Fibroblast of the conjunctiva (primary cell): ENCODE data around the gene ANKMY1.
"Not testable (repeated sequence)": the region's sequence is repeated elsewhere in the genome, so short reads cannot be mapped to it uniquely, and the experiment has no call there.

Source experiments
- DNase-seq: peaks from one replicate; pipeline ENCODE4 v3.0.0-alpha.2; 2010; ENCODE audit warnings: low read depth

ANKMY1 gene

DNA sequence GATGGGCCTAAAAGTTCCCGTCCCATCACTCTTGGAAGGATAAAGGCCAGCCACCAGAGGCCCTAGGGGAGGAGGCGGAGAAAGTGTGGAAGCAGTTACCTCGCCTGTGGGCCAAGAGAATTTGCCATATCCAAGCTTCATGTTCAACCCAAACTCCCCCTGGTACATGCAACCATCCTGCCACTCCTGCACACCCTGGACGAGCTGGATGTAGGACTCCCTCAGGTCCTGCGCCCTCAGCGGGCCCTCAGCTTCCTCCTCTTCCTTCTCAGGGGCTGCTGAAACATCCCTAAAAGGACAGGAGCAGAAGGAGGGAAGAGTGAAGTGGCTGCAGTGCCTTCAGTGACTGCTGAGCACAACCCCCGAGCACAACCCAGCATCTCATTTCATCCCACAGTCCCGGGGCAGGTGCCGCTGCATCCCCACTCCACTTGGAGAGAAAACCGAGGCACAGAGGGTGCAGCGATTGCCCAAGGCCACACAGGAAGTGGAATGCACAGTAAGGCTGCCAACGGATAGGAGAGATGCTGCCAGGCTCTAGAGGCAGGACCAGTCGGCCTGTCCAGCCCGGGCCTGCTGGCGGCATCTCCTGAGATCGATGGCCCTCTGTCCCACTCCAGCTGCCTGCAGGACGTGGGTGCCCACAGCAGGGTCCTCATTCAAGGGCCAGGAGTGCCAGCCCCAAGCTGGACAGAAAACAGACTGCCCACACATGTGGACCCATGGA is 2.9 kb downstream of the ANKMY1 start:
- no peak for DNase-seq

DNA sequence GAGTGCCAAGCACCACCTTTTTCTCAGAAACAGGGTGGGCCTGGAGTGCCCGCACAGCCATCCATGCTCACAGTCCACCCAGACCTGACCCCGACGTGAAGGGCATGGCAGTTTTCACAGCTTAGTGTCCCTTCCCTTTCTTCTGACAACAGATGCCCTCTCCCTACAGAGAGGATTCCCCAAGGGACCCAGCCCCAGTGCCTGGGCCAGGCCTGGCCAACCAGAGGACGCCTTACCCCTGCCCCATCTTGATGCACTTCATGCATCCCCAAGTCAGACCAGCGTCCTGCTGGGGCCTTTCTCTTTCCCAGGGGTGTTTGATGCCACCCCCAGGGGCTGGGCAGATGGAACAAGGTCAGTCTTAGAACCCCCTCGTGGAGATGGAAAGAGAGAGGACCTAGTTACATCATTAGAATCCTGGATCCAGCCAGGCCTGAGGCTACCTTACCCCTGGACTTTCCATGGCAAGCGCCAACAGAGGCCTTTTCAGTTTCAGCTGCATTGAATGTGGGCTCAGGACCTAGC is 3.8 kb downstream of the ANKMY1 start:
- no peak for DNase-seq

DNA sequence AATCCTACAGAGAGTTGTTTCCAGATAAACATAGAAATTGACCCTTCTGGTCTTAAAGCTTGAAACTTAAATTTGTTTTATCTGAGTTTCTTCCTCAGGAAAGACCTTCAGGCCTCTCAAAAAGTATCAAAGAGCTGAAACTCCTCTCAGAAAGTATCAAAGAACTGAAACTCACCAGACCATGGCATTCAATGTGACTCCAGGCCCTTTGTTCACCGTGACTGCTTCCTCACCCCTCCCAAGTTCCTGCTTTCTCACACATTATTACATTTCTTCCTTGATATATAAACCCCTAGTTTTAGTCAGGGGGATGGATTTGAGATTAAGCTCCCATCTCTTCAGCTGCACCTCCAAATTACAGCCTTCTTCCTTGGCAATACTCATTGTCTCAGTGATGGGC is 6.0 kb downstream of the ANKMY1 start:
- no peak for DNase-seq

DNA sequence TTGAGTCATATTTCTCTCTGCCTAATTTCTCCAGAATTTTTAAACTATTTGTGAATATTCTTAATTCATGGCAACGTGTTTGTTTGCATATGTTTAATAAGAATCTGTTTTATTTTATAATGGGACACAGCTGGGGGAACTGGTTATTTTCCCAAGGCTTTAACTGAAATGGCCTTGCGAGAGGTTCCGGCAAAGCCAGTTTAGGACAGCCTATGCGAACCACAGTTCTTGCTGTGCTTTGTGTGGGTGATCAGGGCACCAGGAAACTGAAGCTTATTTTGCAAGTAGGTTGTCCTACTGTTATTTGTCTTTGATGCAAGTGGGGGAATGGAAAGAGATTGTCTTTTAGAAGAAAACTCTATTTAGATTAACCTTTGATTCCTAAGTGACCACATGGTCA is 6.5 kb downstream of the ANKMY1 start:
- no peak for DNase-seq

DNA sequence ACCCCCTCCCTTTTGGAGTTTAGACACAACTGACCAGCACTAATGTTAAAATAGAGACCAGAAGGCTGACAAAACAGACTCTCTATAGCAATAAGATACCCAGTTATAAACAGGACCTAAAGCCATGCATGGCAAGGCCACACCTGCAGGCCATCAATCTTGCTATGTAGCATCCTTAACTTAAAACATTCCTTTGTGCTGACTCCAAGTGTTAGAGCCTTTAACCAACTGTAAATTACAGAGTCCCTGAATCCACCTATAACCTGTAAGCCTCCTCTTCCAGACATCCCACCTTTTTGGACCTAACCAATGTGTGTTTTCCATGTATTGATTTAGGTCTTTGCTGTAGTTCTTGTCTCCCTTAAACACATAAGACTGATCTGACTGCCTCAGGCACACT is 17.9 kb downstream of the ANKMY1 start:
- no peak for DNase-seq

DNA sequence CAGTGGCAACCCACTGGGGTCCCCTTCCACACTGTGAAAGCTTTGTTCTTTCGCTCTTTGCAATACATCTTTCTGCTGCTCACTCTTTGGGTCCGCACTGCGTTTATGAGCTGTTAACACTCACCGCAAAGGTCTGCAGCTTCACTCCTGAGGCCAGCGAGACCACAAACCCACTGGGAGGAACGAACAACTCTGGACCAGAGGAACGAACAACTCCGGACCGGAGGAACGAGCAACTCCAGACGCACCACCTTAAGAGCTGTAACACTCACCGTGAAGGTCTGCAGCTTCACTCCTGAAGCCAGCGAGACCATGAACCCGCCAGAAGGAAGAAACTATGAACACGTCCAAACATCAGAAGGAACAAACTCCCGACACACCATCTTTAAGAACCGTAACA is 18.7 kb downstream of the ANKMY1 start:
- not testable (repeated sequence) for DNase-seq

DNA sequence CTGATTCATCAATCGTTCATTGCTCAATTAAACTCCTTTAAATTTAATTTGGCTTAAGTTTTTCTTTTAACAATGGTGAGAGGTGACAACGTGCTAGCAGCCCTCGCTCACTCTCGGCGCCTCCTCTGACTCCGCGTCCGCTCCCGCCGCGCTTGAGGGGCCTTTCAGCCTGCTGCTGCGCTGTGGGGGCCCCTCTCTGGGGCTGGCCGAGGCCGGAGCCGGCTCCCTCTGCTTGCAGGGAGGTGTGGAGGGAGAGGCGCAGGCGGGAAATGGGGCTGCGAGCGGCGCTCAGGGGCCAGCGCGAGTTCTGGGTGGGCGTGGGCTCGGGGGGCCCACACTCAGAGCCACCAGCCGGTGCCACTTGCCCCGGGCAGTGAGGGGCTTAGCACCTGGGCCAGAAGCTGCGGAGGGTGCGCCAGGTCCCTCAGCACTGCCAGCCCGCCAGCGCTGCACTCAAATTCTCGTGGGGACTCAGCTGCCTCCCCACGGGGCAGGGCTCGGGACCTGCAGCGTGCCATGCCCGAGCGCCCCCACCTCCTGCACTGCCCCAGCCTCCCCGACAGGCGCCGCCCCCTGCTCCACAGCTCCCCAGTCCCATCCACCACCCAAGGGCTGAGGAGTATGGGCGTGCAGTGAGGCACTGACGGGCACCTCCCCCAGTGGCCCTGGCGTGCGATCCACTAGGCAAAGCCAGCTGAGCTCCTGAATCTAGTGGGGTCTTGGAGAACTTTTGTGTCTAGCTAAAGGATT is 19.6 kb downstream of the ANKMY1 start:
- DNase-seq, result no peak

DNA sequence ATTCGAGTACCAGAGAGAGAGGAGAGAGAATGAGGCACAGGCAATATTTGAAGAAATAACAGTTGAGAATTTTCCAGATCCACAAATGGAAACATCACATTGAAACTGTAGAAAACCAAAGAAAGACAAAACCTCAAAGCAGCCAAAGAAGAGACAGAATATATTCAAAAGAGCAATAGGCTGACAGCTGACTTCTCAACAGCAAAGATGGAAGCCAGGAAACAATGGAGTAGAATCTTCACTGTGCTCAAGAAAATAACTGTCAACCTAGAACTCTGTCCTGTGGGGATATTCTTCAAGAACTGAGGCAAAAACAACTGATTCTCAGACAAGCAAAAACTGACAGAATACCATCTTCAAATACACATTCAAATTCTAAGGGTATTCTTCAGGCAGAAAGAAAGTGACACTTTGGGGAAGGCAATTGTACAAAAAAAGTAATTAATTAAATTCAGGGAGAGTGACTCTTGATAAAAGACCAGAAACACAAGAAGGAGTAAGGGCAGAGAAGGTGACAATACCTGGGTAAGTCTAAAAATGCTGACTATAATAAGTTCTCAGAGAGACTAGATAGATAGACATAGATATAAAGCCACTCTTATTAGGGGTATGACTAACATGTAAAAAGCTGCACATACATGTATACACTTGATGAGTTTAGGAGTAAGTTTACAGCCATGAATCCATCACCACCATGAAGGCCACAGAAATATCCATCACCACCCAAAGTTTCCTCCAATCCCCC is 25.6 kb downstream of the ANKMY1 start:
- no peak for DNase-seq

DNA sequence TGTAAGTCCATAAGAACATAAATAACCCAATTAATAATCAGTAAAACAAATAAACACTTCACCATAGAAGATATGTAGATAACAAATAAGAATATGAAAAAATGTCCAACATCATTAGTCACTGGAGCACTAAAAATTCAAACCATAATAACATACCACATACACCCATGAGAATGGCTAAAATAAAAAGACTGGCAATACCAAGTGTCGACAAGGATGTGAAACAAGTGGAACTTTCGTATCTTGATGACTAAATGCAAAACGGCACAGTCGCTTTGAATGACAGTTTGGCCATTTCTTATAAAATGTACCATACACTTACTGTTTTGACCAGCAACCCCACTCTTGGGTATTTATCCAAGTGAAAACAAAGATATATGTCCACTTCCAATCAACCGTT is 26.8 kb downstream of the ANKMY1 start:
- no peak for DNase-seq

DNA sequence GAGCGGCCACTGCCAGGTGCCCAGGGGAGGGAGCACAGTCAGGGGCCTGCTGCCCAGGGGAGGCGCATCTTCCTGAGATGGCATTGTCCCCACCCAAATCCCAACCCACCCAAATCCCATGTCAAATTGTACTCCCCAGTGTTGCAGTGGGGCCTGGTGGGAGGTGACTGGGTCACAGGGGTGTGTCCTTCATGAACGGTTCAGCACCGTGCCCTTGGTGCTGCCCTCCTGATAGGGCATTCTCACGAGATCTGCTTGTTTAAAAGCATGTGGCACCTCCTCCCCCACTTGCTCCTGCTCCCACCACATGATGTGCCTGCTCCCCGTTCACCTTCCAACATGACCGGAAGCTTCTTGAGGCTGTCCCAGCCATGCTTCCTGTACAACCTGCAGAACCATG is 27.6 kb downstream of the ANKMY1 start:
- no peak for DNase-seq

DNA sequence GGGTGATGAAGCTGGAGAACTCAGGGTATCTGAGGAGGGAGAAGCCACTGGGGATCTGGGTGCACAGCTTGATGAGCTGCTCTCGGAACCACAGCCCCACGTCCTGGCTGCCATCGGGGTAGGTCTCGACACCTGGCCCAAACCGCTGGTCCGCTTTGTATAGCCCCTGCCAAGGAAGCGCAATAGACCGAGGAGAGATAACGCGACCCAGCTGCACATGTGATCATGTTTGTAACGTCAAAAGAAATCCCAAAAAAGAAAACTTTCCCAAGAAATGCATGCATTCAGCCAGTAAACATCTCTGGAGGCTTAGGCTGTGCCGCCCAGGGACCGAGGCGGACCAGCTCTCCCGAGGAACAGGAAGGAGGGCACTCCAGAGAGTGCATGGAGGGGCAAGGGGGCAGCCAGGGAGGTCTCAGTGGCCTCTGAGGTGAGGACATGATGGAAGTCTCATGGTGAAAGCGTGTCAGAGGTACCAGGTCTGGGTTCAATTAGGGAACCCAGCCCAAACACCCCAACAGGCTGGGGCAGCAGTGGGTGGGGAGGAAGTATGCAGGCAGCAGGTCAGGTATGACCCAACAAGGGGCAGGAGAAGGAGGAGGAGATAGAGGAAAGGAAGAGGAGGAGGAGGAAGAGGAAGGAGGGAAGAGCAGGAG is 28.3 kb downstream of the ANKMY1 start:
- DNase-seq, result no peak

DNA sequence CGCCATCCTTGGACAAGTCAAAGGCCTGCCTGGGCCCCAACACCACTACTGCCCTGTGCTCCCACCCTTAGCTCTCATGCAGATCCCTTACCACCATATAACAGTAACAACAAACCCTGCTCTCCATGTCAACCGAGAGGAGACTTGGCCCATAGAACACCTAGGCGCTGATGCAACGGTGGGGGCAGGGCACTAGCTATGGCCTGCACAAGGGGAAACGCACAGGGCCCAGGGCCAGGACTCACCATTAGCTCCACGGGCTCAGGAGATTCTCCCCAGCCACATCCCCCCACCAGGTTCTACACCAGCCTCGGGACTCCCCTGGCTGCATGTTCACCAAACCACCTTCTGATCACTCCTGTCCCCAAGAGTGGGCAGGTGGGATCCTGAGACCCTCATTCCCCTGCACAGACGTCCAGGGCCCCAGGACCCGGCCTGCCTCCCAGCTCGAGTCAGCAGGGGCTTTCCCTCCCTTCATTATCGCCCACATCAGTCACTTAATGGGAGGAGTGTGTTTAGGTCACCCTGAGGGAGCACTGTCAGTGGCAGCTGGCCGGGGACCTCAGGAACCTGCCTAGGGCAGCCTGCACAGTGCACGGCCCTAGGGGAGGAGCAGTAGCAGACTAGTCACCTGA is 29.3 kb downstream of the ANKMY1 start:
- DNase-seq, result no peak

DNA sequence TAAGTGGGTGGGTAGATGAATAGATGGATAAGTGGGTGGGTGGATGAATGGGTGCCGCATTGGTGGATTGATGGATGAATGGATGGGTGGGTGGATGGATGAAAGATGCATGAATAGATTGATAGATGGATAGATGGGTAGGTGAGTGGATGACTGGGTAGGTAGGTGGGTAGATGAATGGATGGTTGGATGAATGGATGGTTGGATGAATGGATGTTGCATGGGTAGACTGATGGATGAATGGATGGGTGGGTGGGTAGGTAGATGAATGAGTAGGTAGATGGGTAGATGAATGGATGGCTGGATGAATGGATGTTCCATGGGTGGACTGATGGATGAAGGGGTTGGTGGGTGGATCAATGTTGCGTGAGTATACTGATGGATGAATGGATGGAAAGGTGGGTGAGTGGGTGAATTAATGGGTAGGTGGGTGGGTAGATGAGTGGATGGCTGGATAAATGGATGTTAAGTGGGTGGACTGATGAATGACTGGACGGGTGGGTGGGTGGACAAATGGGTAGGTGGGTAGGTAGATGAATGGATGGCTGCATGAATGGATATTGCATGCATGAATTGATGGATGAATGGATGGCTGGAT is 30.5 kb downstream of the ANKMY1 start:
- DNase-seq, result no peak

DNA sequence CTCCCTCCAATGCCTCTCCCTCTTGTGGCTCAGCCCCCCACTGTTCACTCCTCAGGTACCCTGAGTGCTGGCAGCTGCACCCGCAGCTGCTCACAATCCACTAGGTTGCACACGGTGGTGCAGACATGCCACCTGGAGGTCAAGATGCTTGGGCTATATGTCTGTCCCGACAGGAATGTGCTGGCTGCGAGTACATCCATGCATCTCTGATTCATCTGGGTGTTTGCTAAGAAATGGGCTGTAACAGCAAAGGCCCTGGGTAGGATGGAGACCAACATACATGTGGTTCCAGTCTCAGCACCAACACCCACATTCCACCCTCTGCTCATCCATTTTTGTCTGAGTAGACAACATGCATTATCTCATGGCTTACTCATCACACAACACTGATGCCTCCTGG is 31.3 kb downstream of the ANKMY1 start:
- no peak for DNase-seq

DNA sequence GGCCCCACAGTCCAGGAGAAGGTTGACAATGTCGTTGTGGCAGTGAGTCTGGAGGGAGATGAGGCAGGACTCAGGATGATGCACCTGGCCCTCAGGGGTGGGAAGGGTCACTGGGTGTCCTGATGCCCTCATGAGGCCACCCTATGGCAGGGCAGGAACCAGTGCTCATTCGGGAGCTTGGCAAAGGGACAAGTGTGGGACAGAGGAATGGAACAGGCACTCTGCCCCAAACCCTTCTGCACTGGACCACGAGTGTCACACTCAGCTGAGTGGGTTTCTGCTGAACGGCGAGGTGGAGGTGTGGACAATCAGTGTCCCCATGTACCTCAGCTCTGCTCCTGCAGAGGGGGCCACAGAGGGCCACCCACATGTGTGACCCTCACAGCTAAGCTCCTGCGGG is 32.0 kb downstream of the ANKMY1 start:
- no peak for DNase-seq

DNA sequence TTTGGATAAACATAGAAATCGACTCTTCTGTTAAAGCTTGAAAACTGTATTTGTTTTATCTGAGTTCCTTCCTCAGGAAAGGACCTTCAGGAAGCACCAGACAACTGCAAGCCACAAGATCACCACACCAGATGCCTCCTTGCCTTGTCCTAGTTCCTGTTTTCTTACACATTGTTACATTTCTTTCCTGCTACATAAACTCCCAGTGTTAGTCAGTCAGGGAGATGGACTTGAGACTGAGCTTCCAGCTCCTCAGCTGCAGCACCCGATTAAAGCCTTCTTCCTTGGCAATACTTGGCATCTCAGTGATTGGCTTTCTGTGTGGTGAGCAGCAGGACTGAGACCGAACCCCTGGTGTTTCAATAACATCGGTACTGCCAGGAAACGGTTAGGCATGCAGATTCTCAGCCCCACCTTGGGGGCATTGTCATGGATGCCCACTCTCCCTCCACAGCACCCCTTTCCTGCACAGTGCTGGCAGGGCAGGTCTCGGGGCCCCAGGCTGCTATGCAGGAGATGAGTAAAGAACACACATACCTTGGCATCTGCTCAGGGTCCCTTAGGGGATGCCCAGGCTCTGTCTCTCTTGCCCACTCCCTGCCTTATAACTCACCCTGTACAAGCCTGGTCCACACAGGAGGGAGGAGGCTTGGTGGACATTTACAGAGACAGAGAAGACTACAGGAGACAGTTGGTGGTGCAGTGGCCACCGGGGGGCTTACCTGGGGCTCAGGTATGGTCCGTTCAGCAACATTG is 32.6 kb downstream of the ANKMY1 start:
- DNase-seq, result no peak

DNA sequence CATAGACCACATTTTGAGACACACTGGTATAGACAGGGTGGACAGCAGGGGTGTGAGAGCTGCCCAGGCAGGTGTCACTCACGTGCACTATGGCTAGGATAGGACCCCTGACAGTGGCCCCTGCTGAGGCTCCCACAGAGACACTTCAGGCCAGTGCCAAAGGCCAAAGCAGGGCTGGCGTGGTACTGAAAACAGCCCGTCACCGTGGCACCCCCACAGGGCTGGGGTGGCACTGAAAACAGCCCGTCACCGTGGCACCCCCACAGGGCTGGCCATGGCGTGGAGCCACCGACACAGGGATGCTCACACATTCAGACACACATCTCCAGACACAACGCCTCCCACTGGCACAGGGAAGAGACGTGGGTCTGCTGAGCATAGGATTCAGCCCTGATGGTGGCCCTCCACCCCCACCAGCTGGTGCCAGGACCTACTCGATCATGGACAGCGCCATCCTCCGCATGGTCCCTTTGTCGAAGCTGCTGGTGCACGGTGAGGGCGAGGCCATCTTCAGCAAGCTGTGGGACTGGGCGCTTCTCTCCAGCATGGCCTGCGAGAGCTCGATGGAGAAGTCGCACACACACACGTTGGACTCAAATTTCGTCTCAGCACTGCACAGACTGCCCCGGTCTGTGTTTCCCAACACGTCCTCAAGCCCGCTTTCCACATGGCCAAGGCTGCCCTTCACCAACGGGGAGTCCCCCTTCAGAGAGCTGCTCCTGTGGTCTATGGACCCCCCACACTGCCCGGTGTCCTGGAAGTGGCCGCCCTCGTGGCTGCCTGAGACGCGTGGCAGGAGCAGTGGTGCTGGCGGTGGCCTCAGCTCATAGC is 34.1 kb downstream of the ANKMY1 start:
- no peak for DNase-seq

DNA sequence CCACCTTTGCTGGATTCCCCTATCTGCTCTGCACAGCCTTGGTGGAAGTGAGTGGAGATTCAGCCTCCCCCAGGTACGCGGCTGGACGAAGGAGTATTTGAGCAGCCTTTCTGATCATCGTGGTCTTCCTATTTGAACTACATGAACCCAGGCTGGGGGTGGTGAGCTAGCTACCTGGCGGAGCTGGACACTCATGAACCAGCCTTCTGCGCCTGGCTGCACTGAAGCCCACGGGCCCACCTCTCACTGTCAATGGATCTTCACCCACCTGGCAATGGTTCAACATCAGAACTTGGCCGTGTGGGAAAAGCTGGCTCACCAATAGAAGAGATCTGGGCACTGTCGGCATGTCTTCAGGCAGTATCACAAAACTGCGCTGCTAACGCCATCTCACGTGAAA is 35.4 kb downstream of the ANKMY1 start:
- no peak for DNase-seq

DNA sequence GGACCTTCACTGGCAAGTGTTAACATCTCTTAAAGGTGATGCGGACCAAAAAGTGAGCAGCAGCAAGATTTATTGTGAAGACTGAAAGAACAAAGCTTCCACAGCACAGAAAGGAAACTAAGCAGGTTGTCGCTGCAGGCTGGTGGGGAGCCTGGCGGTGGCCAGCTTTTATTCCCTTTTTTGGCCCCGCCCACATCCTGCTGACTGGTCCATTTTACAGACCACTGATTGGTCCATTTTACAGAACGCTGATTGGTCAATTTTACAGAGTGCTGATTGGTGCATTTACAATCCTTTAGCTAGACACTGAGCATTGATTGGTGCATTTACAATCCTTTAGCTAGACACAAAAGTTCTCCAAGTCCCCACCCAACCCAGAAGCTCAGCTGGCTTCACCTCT is 35.9 kb downstream of the ANKMY1 start:
- not testable (repeated sequence) for DNase-seq

DNA sequence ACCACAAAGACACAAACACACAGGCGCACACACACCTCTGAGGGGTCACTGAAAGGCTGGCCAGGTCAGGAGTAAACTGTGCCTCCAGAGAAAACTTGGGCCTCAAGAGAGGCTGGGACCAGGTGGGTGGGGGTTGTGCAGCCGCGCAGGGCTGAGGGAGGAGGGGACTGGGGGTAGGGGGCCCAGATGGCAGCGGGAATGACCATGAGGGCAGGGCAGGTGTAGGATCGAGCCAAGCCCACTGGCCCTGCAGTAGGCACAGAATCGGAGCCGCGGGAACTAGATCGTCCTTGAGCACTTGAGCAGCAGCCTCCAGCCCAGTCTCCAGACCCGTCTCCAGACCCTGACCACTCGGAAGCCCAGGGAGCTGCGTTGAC is 36.8 kb downstream of the ANKMY1 start:
- DNase-seq, result no peak
